ENCODE data around the gene CYP1A2. TPM values are rescaled to one million over a fixed set of nuclear protein-coding genes. Genes with fewer than 3 reads are reported as not detected.

Gene CYP1A2
- total and polyA plus RNA-seq, 2 donors (not counting 1 experiment from before 2014, with no cell fraction given), result not detected

DNA sequence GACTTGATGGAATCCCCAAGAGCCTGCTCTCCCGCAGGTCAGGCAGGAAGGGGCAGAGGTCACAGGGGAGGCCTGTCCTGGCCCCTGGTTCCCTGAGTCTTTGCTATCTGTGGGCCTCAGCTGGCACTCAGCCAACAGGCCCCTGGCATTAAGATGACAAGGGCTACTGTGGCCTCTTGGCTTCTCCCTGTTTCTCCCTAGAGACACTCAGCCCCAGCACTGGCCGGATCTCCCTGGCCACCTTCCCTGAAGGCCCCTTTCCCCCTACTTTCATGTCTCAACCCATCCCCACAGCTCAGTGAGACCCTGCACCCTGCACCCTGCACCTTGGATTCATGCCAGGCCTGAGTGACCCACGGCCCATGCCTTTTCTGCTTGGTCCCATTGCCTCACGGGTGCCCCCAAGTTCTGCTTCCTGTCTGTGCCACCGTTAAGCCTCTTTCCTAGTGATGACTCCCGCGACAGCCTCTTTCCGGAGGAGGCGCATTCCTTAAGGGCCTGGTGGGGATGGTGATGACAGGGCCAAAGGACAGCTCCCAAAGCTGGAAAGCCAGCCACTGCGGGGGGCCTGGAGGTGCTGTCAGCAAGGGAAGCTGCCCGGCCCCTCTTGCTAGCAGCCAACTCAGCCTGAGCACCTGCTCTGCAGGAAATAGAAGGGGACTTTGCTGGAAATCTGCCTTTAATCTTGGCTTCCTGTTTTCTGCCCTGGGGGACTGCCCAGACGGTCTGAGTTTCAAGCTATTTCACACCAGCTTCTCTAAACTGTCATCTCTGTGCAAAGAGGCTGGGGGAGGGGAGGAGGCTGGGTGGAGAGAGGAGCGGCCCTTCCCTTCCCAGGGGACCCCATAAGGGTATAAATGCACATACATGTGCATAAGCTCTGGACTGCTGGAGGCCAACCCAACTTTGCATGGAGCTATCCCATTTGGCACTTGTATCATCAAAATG, 28.4 kb downstream of the CYP1A2 start:
- Histone ChIP-seq H3K27ac (ENCODE audit: low read length in 2 of 2) (peak overlapping the region; percentile 91 to 99), H3K9me3 (ENCODE audit: control extremely low read depth in 1 of 3, control insufficient read depth in 2 of 3, insufficient read depth in 1 of 3, low read length in 2 of 3) (peaks cover 0 to 6% (median 0%) of the 10 kb centered on the region in 3 donors), H2AFZ (ENCODE audit: insufficient read depth, low read depth, low read length, poor library complexity, severe bottlenecking) (no peak overlapping the region), H3K4me3 (ENCODE audit: control extremely low read depth in 1 of 5, extremely low read depth in 1 of 5, insufficient read depth in 1 of 5, low read depth in 2 of 5, low read length in 4 of 5) (peak overlapping the region in 4 of 5 experiments; percentile 25 to 46 (median 34)), H3K9ac (ENCODE audit: low read length) (peak overlapping the region; percentile 47), H3K79me2 (ENCODE audit: control insufficient read depth, insufficient read depth, low read length) (peaks cover 67% of the 10 kb centered on the region), H4K20me1 (ENCODE audit: control insufficient read depth, insufficient read depth, low read length, poor library complexity, severe bottlenecking) (no peaks in the 10 kb centered on the region), H3K4me2 (replicated peaks; ENCODE audit: low read depth, low read length, poor library complexity, severe bottlenecking) (peak overlapping the region; percentile 74), H3K36me3 (replicated peaks in 1 of 2; ENCODE audit: control extremely low read depth in 1 of 2, control insufficient read depth in 1 of 2, extremely low read depth in 1 of 2, insufficient read depth in 2 of 2, low read length in 1 of 2) (no peaks in the 10 kb centered on the region), H3K27me3 (replicated peaks in 1 of 4; ENCODE audit: control extremely low read depth in 1 of 4, control insufficient read depth in 3 of 4, insufficient read depth in 4 of 4, low read length in 3 of 4) (no peaks in the 10 kb centered on the region), H3K4me1 (ENCODE audit: control insufficient read depth in 2 of 2, insufficient read depth in 2 of 2, low read length in 2 of 2) (peaks cover 93 to 96% of the 10 kb centered on the region in 2 donors)
- no peak for TF ChIP-seq EZH2 (IDR thresholded peaks at IDR 0.05; ENCODE audit: borderline replicate concordance, insufficient read depth, low read depth, low read length, poor library complexity, severe bottlenecking)
- TF ChIP-seq CTCF (IDR thresholded peaks at IDR 0.05), result no peak
- peak overlapping the region; percentile 98 for H3K27ac Mint-ChIP-seq
- H3K9me3 Mint-ChIP-seq (ENCODE audit: insufficient read depth), result no peaks in the 10 kb centered on the region
- peaks cover 93% of the 10 kb centered on the region for H3K4me1 Mint-ChIP-seq
- DNase-seq, result peak; percentile 93
- no peaks in the 10 kb centered on the region for H3K27me3 Mint-ChIP-seq
- intact Hi-C loops (cut with micrococcal nuclease), result loop anchor here (1.0 to 5.0 kb wide), 3 partner anchors 10 to 785 kb away; partner anchors contain the start of genes PML and STOML1
- peak overlapping the region; percentile 85 for H3K4me3 Mint-ChIP-seq
- ChIA-PET CTCF (interaction anchor here (0.6 to 37.1 kb wide), 12 partner anchors 3 to 804 kb away, joined by 3 to 2548 read pairs (median 4); partner anchors contain the start of genes CSK, FAM219B, LMAN1L and MPI), POLR2A (interaction anchor here (0.5 to 15.2 kb wide), 8 partner anchors 16 to 677 kb away, joined by 3 to 572 read pairs (median 4); partner anchors contain the start of genes CYP1A1 and SIN3A)
- ATAC-seq (ENCODE audit: low read depth), result peak; percentile 64
- 1% methylated on average over 11 of the region's 13 CpGs for WGBS (ENCODE audit: insufficient coverage)
